HCT116 (cell line): Measurements from ENCODE around the gene LACC1. TPM values are rescaled to one million over a fixed set of nuclear protein-coding genes. Genes with fewer than 3 reads are reported as not detected.

Experiments used
- ATAC-seq: fragments of 200-7000 bp; cut with Tn5 transposase; 2 replicates; pipeline ENCODE4 v1.9.1; 2020; ENCODE audit warnings: mild to moderate bottlenecking, moderate library complexity
- BruUV-seq: library from RNA; stranded (reverse); fragments of 400-500 nt; replicated peaks from 2 replicates; lab custom pipeline; 2021; lab: Mats Ljungman, UMichigan
- CTCF ChIA-PET: fragments of 300-600 bp; sonication (Branson Sonifier 250); formaldehyde crosslinking; loops from one replicate; lab custom pipeline; 2021; ENCODE audit warnings: antibody characterized with exemption; lab: Charles Lee
- POLR2A ChIA-PET: fragments of 300-600, 350-600 bp; sonication (Branson Sonifier 250); formaldehyde crosslinking; loops from one replicate; lab custom pipeline; 2021; ENCODE audit warnings: antibody characterized with exemption; lab: Charles Lee
- RAD21 ChIA-PET, 2 experiments: fragments of 300-600 bp; sonication (Branson Sonifier 250); formaldehyde crosslinking; loops; one replicate each; lab custom pipeline; 2023; ENCODE audit warnings: low total read pairs in 2 of 2; ENCODE audit not compliant: uncharacterized antibody in 2 of 2, unreplicated experiment in 2 of 2, low non-redundant PET in 1 of 2; lab: Charles Lee
- DNase-seq: peaks from one replicate; pipeline ENCODE4 v3.0.0-alpha.2; 2010; ENCODE audit warnings: low read depth, low spot score
- H2AFZ ChIP-seq: fragments of 200-600 bp; shearing (Covaris generic), sonication (generic); 2 replicates; pipeline ENCODE4 v1.6.1; 2017; ENCODE audit warnings: low read depth, mixed run types, mixed read lengths, antibody characterized with exemption, low read length; ENCODE audit not compliant: poor library complexity, severe bottlenecking
- H3K27ac ChIP-seq: 2 replicates; pipeline ENCODE4 v1.5.1; 2012; ENCODE audit warnings: low read depth, low read length
- H3K27me3 ChIP-seq: fragments of 200-600 bp; sonication (generic); 2 replicates; pipeline ENCODE4 v1.6.1; 2016; ENCODE audit warnings: mixed run types, low read length, mixed read lengths; ENCODE audit not compliant: insufficient read depth
- H3K36me3 ChIP-seq, 2 experiments: fragments of 200-500 bp in 1 of 2; fragments of 200-600 bp in 1 of 2; sonication (Bioruptor generic) in 1 of 2; sonication (generic) in 1 of 2; 2 replicates each; pipeline versions ENCODE4 v1.5.1 to v1.6.1; 2014 to 2016; ENCODE audit warnings: low read length in 2 of 2, inconsistent platforms in 1 of 2, mixed read lengths in 1 of 2, mixed run types in 1 of 2; ENCODE audit not compliant: insufficient read depth in 2 of 2, control insufficient read depth in 1 of 2
- H3K4me1 ChIP-seq, 2 experiments: fragments of 200-600 bp in 1 of 2; sonication (generic) in 1 of 2; 2 replicates each; pipeline versions ENCODE4 v1.5.1 to v1.6.1; 2012 to 2017; ENCODE audit warnings: low read length in 2 of 2, inconsistent platforms in 1 of 2, mild to moderate bottlenecking in 1 of 2, mixed read lengths in 1 of 2, mixed run types in 1 of 2, moderate library complexity in 1 of 2; ENCODE audit not compliant: insufficient read depth in 2 of 2, control insufficient read depth in 1 of 2
- H3K4me2 ChIP-seq: fragments of 200-600 bp; sonication (generic); 2 replicates; pipeline ENCODE4 v1.6.1; 2017; ENCODE audit warnings: mixed run types, low read length, mixed read lengths
- H3K4me3 ChIP-seq, 2 experiments: fragments of 200-600 bp in 1 of 2; sonication (generic) in 1 of 2; replicated peaks in 1 of 2; 2 replicates each; pipeline ENCODE4 v1.5.1; 2011 to 2016; ENCODE audit warnings: low read length in 2 of 2, control low read depth in 1 of 2, low read depth in 1 of 2, mild to moderate bottlenecking in 1 of 2, mixed read lengths in 1 of 2, mixed run types in 1 of 2
- H3K79me2 ChIP-seq: fragments of 200-600 bp; sonication (generic); 2 replicates; pipeline ENCODE4 v1.6.1; 2017; ENCODE audit warnings: mild to moderate bottlenecking, mixed run types, low read length, moderate library complexity, mixed read lengths; ENCODE audit not compliant: insufficient read depth
- H3K9ac ChIP-seq: fragments of 200-600 bp; sonication (generic); 2 replicates; pipeline ENCODE4 v1.6.1; 2016; ENCODE audit warnings: low read length, mixed read lengths
- H3K9me2 ChIP-seq: fragments of 200-600 bp; sonication (generic), shearing (Covaris generic); 2 replicates; pipeline ENCODE4 v1.6.1; 2017; ENCODE audit warnings: mixed run types, mild to moderate bottlenecking, moderate library complexity; ENCODE audit not compliant: insufficient read depth
- H3K9me3 ChIP-seq, 2 experiments: fragments of 200-500 bp in 1 of 2; fragments of 200-600 bp in 1 of 2; sonication (Bioruptor generic) in 1 of 2; sonication (generic) in 1 of 2; 2 replicates each; pipeline ENCODE4 v1.6.1; 2014 to 2017; ENCODE audit warnings: low read length in 2 of 2, mixed read lengths in 2 of 2, inconsistent platforms in 1 of 2, low read depth in 1 of 2, mild to moderate bottlenecking in 1 of 2, mixed run types in 1 of 2, moderate library complexity in 1 of 2; ENCODE audit not compliant: control insufficient read depth in 1 of 2, insufficient read depth in 1 of 2
- H4K20me1 ChIP-seq: fragments of 200-600 bp; sonication (generic), shearing (Covaris generic); 2 replicates; pipeline ENCODE4 v1.6.1; 2017; ENCODE audit warnings: mixed run types, mild to moderate bottlenecking, moderate library complexity; ENCODE audit not compliant: insufficient read depth
- CTCF ChIP-seq, 3 experiments: fragments of 200-600 bp in 1 of 3; sonication (generic) in 1 of 3; IDR thresholded peaks in 2 of 3; conservative IDR thresholded peaks in 1 of 3; 2 replicates each; pipeline ENCODE4 v1.5.1; 2012 to 2017; ENCODE audit warnings: low read depth in 2 of 3, low read length in 2 of 3, antibody characterized with exemption in 1 of 3, borderline replicate concordance in 1 of 3, control low read depth in 1 of 3, mild to moderate bottlenecking in 1 of 3, mixed read lengths in 1 of 3, mixed run types in 1 of 3, moderate library complexity in 1 of 3; ENCODE audit not compliant: insufficient read depth in 1 of 3
- EGR1 ChIP-seq: IDR thresholded peaks from 2 replicates; pipeline ENCODE4 v1.6.1; 2012; ENCODE audit warnings: low read depth
- EZH2phosphoT487 ChIP-seq: fragments of 200-600 bp; IDR thresholded peaks from 2 replicates; pipeline ENCODE4 v1.6.1; 2018; ENCODE audit warnings: antibody characterized with exemption, borderline replicate concordance
- MAX ChIP-seq: IDR thresholded peaks from 2 replicates; pipeline ENCODE4 v1.6.1; 2012
- POLR2A ChIP-seq: IDR thresholded peaks from 2 replicates; pipeline ENCODE4 v1.7.0; 2011; ENCODE audit warnings: borderline replicate concordance; ENCODE audit not compliant: insufficient read depth, insufficient read length; ENCODE audit errors: extremely low read depth
- REST ChIP-seq: IDR thresholded peaks from 2 replicates; pipeline ENCODE4 v1.6.1; 2012; ENCODE audit warnings: low read depth
- SP1 ChIP-seq: IDR thresholded peaks from 2 replicates; pipeline ENCODE4 v1.6.1; 2012; ENCODE audit warnings: low read depth
- SRF ChIP-seq: IDR thresholded peaks from 2 replicates; pipeline ENCODE4 v1.6.1; 2012; ENCODE audit warnings: low read depth
- intact Hi-C: fragments of 100-400 bp; cut with micrococcal nuclease; formaldehyde crosslinking; loops from 2 replicates; pipeline ENCODE4 v1.10.0; 2022
- total RNA-seq: library from RNA; stranded (reverse); gene quantifications from one replicate; pipeline ENCODE4 v1.2.1, GENCODE V29; 2021; ENCODE audit not compliant: unreplicated experiment
- TF ChIP-seq, protein P1 (sequence below): IDR thresholded peaks from 2 replicates; pipeline ENCODE4 v1.6.1; 2012

The LACC1 gene
- total RNA-seq, 1 experiment from 2014 or later: 2.6 TPM

- TF ChIP-seq CTCF (IDR thresholded peaks at IDR 0.05 in 2 of 3, conservative IDR thresholded peaks at IDR 0.05 in 1 of 3; ENCODE audit: borderline replicate concordance in 1 of 3, insufficient read depth in 1 of 3, low read depth in 2 of 3, low read length in 2 of 3): no peak
- TF ChIP-seq, protein P1, sequence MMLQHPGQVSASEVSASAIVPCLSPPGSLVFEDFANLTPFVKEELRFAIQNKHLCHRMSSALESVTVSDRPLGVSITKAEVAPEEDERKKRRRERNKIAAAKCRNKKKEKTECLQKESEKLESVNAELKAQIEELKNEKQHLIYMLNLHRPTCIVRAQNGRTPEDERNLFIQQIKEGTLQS: no peak
- TF ChIP-seq SP1: no peak
- TF ChIP-seq SRF: no peak
- no peak for TF ChIP-seq EGR1
- TF ChIP-seq MAX: no peak
- no peak for TF ChIP-seq EZH2phosphoT487
- TF ChIP-seq, all 23 proteins: peak for 0
Measured at GRCh38 chr13:43852923-43853404, 26.7 kb upstream of the LACC1 start (continued).

DNA sequence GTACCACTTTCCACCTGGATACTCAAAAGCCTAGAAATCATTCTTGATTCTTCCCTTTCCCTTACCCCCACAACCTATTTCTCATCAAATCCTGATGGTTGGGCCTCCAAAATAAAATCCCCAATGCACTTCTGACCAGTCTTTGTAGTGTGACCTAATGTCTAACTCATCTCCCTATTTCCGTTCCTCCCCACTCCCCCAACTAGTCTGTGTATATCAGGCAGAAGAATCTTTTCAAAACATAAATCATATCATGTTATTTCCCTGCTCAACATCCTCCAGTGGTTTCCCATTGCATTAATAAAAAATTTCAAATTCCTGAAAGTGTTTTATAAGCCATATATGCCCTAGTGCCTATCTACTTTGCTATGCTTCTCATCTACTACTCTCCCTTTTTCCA, 17.8 kb upstream of the LACC1 start:
- H4K20me1 ChIP-seq: no peaks in the 10 kb centered on the region
- no peaks in the 10 kb centered on the region for H3K36me3 ChIP-seq
- intact Hi-C loops: no loop called here
- H3K9me3 ChIP-seq: no peaks in the 10 kb centered on the region
- no peak overlapping the region for H3K4me2 ChIP-seq
- H3K27ac ChIP-seq: no peak overlapping the region
- ChIA-PET CTCF (no interaction called here), POLR2A (no interaction called here), RAD21 (no interaction called here)
- no peak for TF ChIP-seq REST
- no peak for TF ChIP-seq POLR2A
- TF ChIP-seq, protein P1: no peak
- H3K9ac ChIP-seq: no peak overlapping the region
- ATAC-seq (no peak), DNase-seq (no peak)
- H3K9me2 ChIP-seq: no peaks in the 10 kb centered on the region
- H3K27me3 ChIP-seq: no peaks in the 10 kb centered on the region
- H3K4me1 ChIP-seq: peaks cover 0 to 16% of the 10 kb centered on the region in 2 experiments; a peak in 3 of 4 replicates
- H3K4me3 ChIP-seq: no peak overlapping the region
- no peaks in the 10 kb centered on the region for H3K79me2 ChIP-seq
- no peak overlapping the region for H2AFZ ChIP-seq
- no TSS peak for BruUV-seq
